Subcutaneous abdominal adipose tissue (tissue), 5 donors: ENCODE data around the gene RWDD1.
A peak's percentile ranks its signal among the peaks of the same experiment; 100 is the strongest.

Experiments
- H3K27ac ChIP-seq: one replicate; pipeline ENCODE4 v1.7.0; 2013; ENCODE audit warnings: low read depth, mild to moderate bottlenecking, inconsistent platforms, low read length, moderate library complexity
- H3K27me3 ChIP-seq, 5 donors: one replicate each; pipeline ENCODE4 v1.7.0; 2013; ENCODE audit warnings: low read length in 5 of 5, inconsistent platforms in 1 of 5; ENCODE audit not compliant: control insufficient read depth in 5 of 5, insufficient read depth in 4 of 5
- H3K36me3 ChIP-seq, 5 donors: one replicate each; pipeline ENCODE4 v1.7.0; 2013; ENCODE audit warnings: low read length in 5 of 5; ENCODE audit not compliant: control insufficient read depth in 5 of 5, insufficient read depth in 5 of 5
- H3K4me1 ChIP-seq, 5 donors: one replicate each; pipeline ENCODE4 v1.7.0; 2013; ENCODE audit warnings: low read length in 5 of 5, mild to moderate bottlenecking in 3 of 5, moderate library complexity in 1 of 5; ENCODE audit not compliant: control insufficient read depth in 5 of 5, insufficient read depth in 5 of 5
- H3K4me3 ChIP-seq, 5 donors: one replicate each; pipeline ENCODE4 v1.7.0; 2013; ENCODE audit warnings: low read length in 5 of 5, low read depth in 1 of 5
- H3K9ac ChIP-seq, 5 donors: one replicate each; pipeline ENCODE4 v1.7.0; 2013; ENCODE audit warnings: low read length in 5 of 5, mild to moderate bottlenecking in 4 of 5, moderate library complexity in 3 of 5
- H3K9me3 ChIP-seq, 5 donors: one replicate each; pipeline ENCODE4 v1.7.0; 2013; ENCODE audit warnings: low read length in 5 of 5; ENCODE audit not compliant: control insufficient read depth in 5 of 5
- donor health status: healthy.
- donor health status: healthy.
- donor health status: healthy.
- donor health status: healthy.
- donor health status: healthy.

Gene RWDD1

DNA sequence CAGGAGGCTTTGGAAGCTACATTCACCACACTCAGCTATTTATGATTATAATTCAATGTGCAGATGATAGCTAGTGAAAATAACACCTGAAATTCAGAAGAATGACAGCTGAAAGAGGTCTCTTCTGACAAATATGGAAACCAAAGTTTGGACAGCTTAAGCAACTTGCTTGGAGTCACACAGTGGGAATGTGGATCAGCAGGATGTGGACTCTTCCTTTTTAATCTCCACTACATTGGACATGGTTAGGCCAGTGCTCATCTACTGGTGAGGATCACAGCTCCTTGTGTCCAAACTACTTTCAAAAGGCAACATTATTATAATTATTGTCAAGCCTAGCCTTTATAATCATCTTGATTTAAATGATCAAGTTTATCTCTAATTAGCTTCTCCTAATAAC lies 36.2 kb upstream of the RWDD1 start:
- H3K36me3 ChIP-seq = no peaks in the 10 kb centered on the region
- H3K27ac ChIP-seq = no peak overlapping the region
- H3K27me3 ChIP-seq = no peaks in the 10 kb centered on the region
- H3K9me3 ChIP-seq = no peaks in the 10 kb centered on the region
- H3K4me1 ChIP-seq = peaks cover 0 to 7% (median 0%) of the 10 kb centered on the region in 5 donors
- H3K4me3 ChIP-seq = no peak overlapping the region
- H3K9ac ChIP-seq = no peak overlapping the region

DNA sequence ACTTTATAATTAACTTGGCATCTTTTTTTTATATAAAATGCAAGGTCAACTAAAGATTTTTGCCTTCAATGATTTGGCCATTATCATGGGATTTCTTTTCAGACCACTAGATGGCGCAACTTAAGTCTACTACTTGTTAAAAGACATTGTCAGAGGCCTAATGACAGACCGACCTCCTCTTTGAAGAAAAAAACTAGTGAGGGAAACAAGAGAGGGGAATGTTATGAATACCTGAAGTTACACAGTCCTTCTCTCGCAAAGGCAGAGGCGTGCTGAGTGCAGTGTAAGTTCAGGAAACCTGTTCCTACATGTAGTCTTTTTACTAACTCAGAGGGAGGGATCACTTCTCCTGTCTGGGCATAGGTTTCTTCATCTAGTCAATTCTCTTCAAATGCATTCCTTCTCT lies 35.1 kb upstream of the RWDD1 start:
- H3K36me3 ChIP-seq = no peaks in the 10 kb centered on the region
- peak overlapping the region in 1 of 5 donors; percentile 8 for H3K9ac ChIP-seq
- peaks cover 0 to 4% (median 0%) of the 10 kb centered on the region in 5 donors for H3K27me3 ChIP-seq
- no peak overlapping the region for H3K27ac ChIP-seq
- H3K9me3 ChIP-seq = no peaks in the 10 kb centered on the region
- H3K4me1 ChIP-seq = peaks cover 0 to 7% (median 0%) of the 10 kb centered on the region in 5 donors
- no peak overlapping the region for H3K4me3 ChIP-seq

DNA sequence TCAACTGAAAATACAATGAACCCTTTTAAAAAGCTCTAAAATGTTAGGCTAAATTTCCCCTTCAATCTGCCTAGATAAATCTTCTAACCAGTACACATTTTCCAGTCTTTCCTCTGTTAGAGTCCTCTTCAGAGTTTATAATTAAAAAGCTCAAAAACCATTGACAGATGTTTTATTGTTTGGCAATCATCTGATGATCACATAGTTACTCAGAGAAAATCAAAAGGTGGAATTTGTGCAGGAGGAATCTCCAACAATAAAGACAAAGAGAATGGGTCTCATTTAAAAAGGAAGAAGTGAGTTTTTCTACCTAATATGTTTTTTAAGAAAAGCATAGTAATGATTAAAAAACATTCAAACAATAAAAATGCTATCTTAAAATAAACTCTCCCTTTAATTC lies 28.9 kb upstream of the RWDD1 start:
- Histone ChIP-seq H3K36me3 (no peaks in the 10 kb centered on the region), H3K4me3 (no peak overlapping the region), H3K4me1 (no peaks in the 10 kb centered on the region), H3K27ac (no peak overlapping the region), H3K9ac (no peak overlapping the region), H3K27me3 (peaks cover 0 to 4% (median 0%) of the 10 kb centered on the region in 5 donors), H3K9me3 (no peaks in the 10 kb centered on the region)

DNA sequence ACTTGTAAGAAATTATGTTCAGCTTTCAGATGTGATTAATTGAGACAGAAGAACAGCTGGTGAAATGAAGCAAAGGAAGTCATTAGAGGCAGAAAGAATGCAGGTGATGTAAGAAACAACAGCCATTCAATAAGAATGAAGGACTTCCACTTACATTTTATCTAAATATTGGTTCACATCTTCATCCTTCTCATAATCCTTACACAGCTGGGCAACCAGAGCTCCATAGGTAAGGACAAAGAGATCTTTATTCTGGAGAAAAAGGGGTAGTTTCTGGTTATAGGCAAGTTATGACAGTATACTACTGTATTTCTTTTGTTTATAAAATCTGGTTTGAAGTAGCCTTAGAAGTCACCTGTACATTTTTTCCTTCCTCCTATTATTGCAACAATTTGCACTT lies 28.2 kb upstream of the RWDD1 start:
- Histone ChIP-seq H3K4me1 (no peaks in the 10 kb centered on the region), H3K27ac (no peak overlapping the region), H3K9me3 (no peaks in the 10 kb centered on the region), H3K9ac (no peak overlapping the region), H3K4me3 (no peak overlapping the region), H3K36me3 (no peaks in the 10 kb centered on the region), H3K27me3 (peaks cover 0 to 4% (median 0%) of the 10 kb centered on the region in 5 donors)

DNA sequence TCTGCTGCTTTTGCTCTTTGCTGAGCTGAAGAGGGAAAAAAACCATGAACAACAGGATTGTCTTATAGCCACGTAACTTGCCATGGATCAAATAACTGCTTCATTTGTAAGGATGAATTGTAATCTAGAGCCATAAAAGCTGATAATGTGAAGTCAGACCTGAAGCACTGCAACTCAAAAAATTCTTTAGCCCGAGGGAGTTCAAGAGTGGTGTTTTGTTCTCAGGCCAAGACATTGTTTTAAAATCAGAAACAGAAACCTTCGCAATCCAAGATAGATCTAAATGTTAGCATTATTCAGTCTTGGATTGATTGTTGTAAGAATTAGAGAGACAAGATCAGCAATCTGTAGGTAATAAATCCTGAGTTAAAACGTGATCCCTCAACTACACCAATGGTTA lies 25.7 kb upstream of the RWDD1 start, which contains the start of gene TRAPPC3L:
TSS of gene TRAPPC3L (minus strand) at position 34 of the 400 bp plus-strand sequence. CDS start 170 bp downstream, outside the sequence.
- no peaks in the 10 kb centered on the region for H3K9me3 ChIP-seq
- H3K4me3 ChIP-seq = no peak within 1 kb of the TSS
- H3K27me3 ChIP-seq = peaks cover 0 to 4% (median 0%) of the 10 kb centered on the region in 5 donors
- H3K27ac ChIP-seq = no peak within 1 kb of the TSS
- no peaks in the 10 kb centered on the region for H3K36me3 ChIP-seq
- H3K4me1 ChIP-seq = no peaks in the 10 kb centered on the region
- H3K9ac ChIP-seq = no peak within 1 kb of the TSS

DNA sequence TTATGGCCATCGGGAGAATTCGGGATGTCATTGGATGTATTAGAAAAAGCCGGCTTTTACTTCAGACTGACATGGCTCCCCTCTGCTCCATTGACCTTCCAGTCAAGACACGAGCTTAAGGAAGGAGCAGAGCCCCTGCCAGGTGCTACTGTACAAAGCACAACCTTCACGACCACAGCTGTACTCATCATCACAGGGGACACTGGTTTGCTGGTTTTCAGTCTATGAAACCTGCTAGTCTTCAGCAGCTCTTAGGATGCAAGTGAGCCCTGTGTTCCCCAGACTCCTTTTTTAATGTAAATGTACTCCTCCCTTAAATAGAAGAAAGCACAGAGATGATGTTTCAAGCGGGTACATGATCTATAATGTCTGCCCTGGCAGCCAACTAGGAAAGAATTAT lies 23.9 kb upstream of the RWDD1 start:
- Histone ChIP-seq H3K4me1 (no peaks in the 10 kb centered on the region), H3K27ac (no peak overlapping the region), H3K9me3 (no peaks in the 10 kb centered on the region), H3K36me3 (no peaks in the 10 kb centered on the region), H3K4me3 (no peak overlapping the region), H3K27me3 (no peaks in the 10 kb centered on the region), H3K9ac (peak overlapping the region in 1 of 5 donors; percentile 11)

DNA sequence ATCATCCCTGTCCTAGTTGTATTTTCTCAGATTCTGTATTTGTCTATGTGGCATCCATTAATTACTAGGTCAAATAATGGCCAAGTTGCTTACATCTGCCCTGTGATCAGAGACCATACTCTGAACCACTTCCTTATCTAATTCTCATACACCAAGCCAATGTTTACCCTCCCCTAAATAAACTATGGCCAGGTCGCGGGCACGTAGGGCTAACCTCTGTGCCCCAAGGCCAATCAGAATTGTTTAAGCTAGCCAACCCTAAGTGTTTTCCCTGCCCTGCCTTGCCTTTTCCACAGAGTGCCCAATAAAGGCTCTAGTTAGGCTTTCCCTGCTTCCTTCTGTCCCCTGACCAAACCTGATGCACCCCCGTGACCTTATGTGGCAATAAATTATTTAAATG lies 20.5 kb upstream of the RWDD1 start:
- Histone ChIP-seq H3K4me1 (no peaks in the 10 kb centered on the region), H3K9me3 (no peaks in the 10 kb centered on the region), H3K27me3 (peaks cover 0 to 5% (median 4%) of the 10 kb centered on the region in 5 donors), H3K4me3 (no peak overlapping the region), H3K9ac (no peak overlapping the region), H3K36me3 (no peaks in the 10 kb centered on the region), H3K27ac (no peak overlapping the region)

DNA sequence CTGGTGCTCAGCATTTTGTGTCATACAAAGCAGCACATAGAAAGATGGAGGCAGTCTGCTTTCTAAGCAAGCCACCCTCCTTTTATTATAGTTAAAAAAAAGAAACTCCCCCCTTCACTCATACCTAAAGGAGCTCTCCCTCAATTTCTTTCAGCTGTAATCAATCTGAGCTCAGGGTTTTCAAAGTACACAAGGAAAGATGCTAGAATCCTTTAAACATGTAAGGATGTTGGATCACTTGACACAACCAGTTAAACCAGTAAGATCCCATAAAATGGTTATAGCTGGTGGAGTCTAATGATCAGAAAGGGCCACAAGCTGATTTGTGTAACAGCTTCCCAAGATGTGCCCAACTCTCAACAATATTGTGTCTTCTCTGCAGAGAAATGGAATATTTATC lies 17.9 kb upstream of the RWDD1 start, which contains the start of gene CALHM4:
TSS of gene CALHM4 (plus strand) at position 301 of the 400 bp plus-strand sequence. CDS start at position 344, 43 bp downstream.
- Histone ChIP-seq H3K36me3 (no peaks in the 10 kb centered on the region), H3K27me3 (peaks cover 0 to 5% (median 4%) of the 10 kb centered on the region in 5 donors), H3K9me3 (no peaks in the 10 kb centered on the region), H3K4me1 (no peaks in the 10 kb centered on the region), H3K4me3 (no peak within 1 kb of the TSS), H3K27ac (no peak within 1 kb of the TSS), H3K9ac (no peak within 1 kb of the TSS)

DNA sequence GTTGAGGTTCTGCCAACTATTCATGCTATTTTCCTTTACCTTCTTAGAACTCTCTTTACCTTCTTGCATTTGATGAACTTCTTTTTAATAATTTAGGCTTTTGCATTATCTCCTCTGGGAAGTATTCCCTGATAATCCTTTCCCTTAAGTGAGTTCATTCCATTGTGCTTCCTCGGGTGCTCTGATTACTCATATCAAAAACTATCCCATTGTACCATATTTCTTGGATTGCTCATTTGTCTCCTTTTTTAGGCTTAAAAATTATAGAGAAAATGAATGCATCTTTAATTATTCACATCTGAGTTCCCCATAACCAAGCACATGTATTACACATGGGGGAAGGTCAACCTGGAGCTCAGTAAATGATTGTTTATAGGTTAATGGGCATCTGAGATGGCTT lies 15.2 kb upstream of the RWDD1 start:
- H3K9me3 ChIP-seq = no peaks in the 10 kb centered on the region
- no peak overlapping the region for H3K9ac ChIP-seq
- H3K36me3 ChIP-seq = no peaks in the 10 kb centered on the region
- H3K27ac ChIP-seq = no peak overlapping the region
- H3K27me3 ChIP-seq = peaks cover 0 to 5% (median 4%) of the 10 kb centered on the region in 5 donors
- H3K4me3 ChIP-seq = no peak overlapping the region
- H3K4me1 ChIP-seq = peaks cover 0 to 2% (median 0%) of the 10 kb centered on the region in 5 donors

DNA sequence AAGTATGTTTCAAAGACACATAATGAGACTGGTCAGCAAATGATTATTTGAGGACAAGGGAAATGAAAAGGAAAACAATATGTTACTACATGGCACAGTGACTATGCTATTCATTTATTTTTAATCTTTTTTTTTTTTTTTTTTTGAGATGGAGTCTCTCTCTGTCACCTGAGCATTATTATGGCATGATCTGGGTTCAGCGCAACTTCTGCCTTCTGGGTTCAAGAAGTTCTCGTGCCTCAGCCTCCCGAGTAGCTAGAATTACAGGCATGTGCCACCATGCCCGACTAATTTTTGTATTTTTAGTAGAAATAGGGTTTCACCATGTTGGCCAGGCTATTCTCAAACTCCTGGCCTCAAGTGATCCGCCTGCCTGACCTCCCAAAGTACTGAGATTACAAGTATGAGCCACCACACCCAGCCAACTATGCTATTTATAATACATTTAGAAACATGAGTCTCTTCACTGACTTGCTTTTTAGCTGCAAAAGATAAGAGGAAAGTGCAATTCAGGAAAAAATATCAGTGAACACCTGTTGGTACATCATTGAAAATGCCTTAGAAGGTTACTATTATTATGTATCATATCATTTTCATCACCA lies 14.4 kb upstream of the RWDD1 start:
- Histone ChIP-seq H3K27me3 (peaks cover 0 to 5% (median 4%) of the 10 kb centered on the region in 5 donors), H3K27ac (no peak overlapping the region), H3K9ac (no peak overlapping the region), H3K36me3 (no peaks in the 10 kb centered on the region), H3K9me3 (no peaks in the 10 kb centered on the region), H3K4me3 (no peak overlapping the region), H3K4me1 (peaks cover 0 to 4% (median 3%) of the 10 kb centered on the region in 5 donors)
